Measurements from ENCODE around the gene MTHFD2L.
"Not testable (repeated sequence)": the region's sequence is repeated elsewhere in the genome, so short reads cannot be mapped to it uniquely, and the experiment has no call there.

Gene MTHFD2L

GRCh38 chr4:74189331-74190043 is 31.6 kb downstream of the MTHFD2L start:
- Histone ChIP-seq H3K4me1 (ENCODE audit: control insufficient read depth, insufficient read depth, low read length) (no peaks in the 10 kb centered on the region), H3K9me3 (ENCODE audit: control insufficient read depth, insufficient read depth, low read length) (no peaks in the 10 kb centered on the region), H3K4me3 (ENCODE audit: low read length) (no peak overlapping the region), H3K27ac (ENCODE audit: low read length) (no peak overlapping the region), H3K27me3 (ENCODE audit: control insufficient read depth, insufficient read depth, low read length) (no peaks in the 10 kb centered on the region), H3K36me3 (ENCODE audit: control insufficient read depth, insufficient read depth, low read length) (no peaks in the 10 kb centered on the region)
- peak; percentile 25 for DNase-seq (ENCODE audit: low read depth, low spot score)
- WGBS (ENCODE audit: insufficient coverage, insufficient read length) = no CpG with 5 or more reads among the region's 2 CpGs

GRCh38 chr4:74190332-74190731 is 32.4 kb downstream of the MTHFD2L start:
- no peak overlapping the region for H3K27ac ChIP-seq (ENCODE audit: low read length)
- WGBS (ENCODE audit: insufficient coverage, insufficient read length) = no CpG with 5 or more reads among the region's 4 CpGs
- H3K36me3 ChIP-seq (ENCODE audit: control insufficient read depth, insufficient read depth, low read length) = no peaks in the 10 kb centered on the region
- no peak for DNase-seq (ENCODE audit: low read depth, low spot score)
- no peak overlapping the region for H3K4me3 ChIP-seq (ENCODE audit: low read length)
- H3K27me3 ChIP-seq (ENCODE audit: control insufficient read depth, insufficient read depth, low read length) = no peaks in the 10 kb centered on the region
- H3K4me1 ChIP-seq (ENCODE audit: control insufficient read depth, insufficient read depth, low read length) = no peaks in the 10 kb centered on the region
- H3K9me3 ChIP-seq (ENCODE audit: control insufficient read depth, insufficient read depth, low read length) = no peaks in the 10 kb centered on the region

- H3K36me3 ChIP-seq (ENCODE audit: control insufficient read depth, insufficient read depth, low read length) = no peaks in the 10 kb centered on the region
- no peak overlapping the region for H3K27ac ChIP-seq (ENCODE audit: low read length)
- H3K4me1 ChIP-seq (ENCODE audit: control insufficient read depth, insufficient read depth, low read length) = no peaks in the 10 kb centered on the region; the same call in 1 of the 2 replicates
- no CpG with 5 or more reads among the region's 4 CpGs for WGBS (ENCODE audit: insufficient coverage, insufficient read length)
- no peak for DNase-seq (ENCODE audit: low read depth, low spot score)
- no peaks in the 10 kb centered on the region for H3K9me3 ChIP-seq (ENCODE audit: control insufficient read depth, insufficient read depth, low read length)
- H3K27me3 ChIP-seq (ENCODE audit: control insufficient read depth, insufficient read depth, low read length) = no peaks in the 10 kb centered on the region
- H3K4me3 ChIP-seq (ENCODE audit: low read length) = no peak overlapping the region
Measured at GRCh38 chr4:74190919-74191397, 33.0 kb downstream of the MTHFD2L start.

DNA sequence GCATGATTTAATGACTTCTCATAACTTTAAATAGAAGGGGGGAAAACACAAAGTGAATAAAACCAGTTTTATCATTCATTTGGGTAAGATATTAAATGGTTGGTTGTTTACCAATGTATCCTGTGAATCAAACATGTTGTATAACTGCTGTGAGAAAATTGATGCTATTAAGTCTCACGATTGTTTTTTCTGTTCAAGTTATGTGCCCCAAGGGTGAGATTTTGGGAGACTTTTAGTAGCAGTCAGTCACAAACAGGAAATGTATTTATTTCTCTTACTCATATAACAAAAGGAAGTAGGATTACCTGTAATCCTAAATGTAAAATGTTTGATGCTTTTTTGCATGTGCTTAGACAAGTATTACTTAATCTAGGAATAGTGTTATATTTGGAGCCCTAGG is 39.2 kb downstream of the MTHFD2L start:
- no peak for DNase-seq (ENCODE audit: low read depth, low spot score)
- Histone ChIP-seq H3K27ac (ENCODE audit: low read length) (no peak overlapping the region), H3K27me3 (ENCODE audit: control insufficient read depth, insufficient read depth, low read length) (no peaks in the 10 kb centered on the region), H3K4me3 (ENCODE audit: low read length) (no peak overlapping the region), H3K9me3 (ENCODE audit: control insufficient read depth, insufficient read depth, low read length) (no peaks in the 10 kb centered on the region), H3K4me1 (ENCODE audit: control insufficient read depth, insufficient read depth, low read length) (no peaks in the 10 kb centered on the region; the same call in 1 of the 2 replicates), H3K36me3 (ENCODE audit: control insufficient read depth, insufficient read depth, low read length) (no peaks in the 10 kb centered on the region)
- no CpG with 5 or more reads among the region's 1 CpG for WGBS (ENCODE audit: insufficient coverage, insufficient read length)

DNA sequence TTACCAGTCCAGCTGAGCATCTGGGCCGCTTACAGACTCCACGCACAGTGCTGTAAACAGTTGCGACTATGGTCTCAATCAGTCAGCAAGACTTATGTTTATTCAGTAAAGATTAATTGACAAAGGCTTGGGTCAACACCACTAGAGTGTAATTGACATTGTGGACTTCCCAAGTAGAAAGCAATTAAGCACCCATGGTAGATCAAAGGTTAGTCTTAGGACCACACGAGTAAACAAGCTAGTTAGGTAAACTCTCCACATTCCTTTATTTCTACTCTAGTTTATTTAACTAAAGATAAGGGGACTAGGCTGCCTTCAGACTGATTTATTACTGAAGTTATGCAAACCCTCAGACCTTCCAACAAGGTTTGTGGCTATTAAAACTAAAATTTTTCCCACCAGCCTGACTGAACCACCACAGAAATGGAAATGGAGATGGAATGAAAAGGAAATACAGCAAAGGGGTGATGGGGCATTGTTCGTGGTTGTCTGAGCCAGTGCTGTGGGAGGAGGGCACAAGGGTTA is 44.2 kb downstream of the MTHFD2L start:
- Histone ChIP-seq H3K4me3 (ENCODE audit: low read length) (no peak overlapping the region), H3K36me3 (ENCODE audit: control insufficient read depth, insufficient read depth, low read length) (no peaks in the 10 kb centered on the region), H3K27ac (ENCODE audit: low read length) (no peak overlapping the region), H3K27me3 (ENCODE audit: control insufficient read depth, insufficient read depth, low read length) (no peaks in the 10 kb centered on the region), H3K9me3 (ENCODE audit: control insufficient read depth, insufficient read depth, low read length) (no peaks in the 10 kb centered on the region), H3K4me1 (ENCODE audit: control insufficient read depth, insufficient read depth, low read length) (no peaks in the 10 kb centered on the region)
- DNase-seq (ENCODE audit: low read depth, low spot score) = no peak
- WGBS (ENCODE audit: insufficient coverage, insufficient read length) = no CpG with 5 or more reads among the region's 5 CpGs

DNA sequence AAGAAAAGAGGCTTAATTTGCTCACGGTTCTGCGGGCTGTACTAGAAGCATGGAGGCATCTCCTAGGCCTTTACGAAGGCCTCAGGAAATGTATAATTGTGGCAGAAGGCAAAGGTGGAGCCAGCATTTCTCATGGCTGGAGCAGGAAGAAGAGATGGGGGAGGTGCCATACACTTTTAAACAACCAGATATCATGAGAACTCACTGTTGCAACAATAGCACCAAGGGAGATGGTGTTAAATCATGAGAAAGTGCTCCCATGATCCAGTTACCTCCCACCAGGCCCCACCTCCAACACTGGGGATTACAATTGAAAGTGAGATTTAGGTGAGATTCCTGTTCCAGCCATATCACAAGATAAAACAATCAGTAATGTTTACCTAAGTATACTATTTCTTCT is 45.5 kb downstream of the MTHFD2L start:
- no CpG with 5 or more reads among the region's 3 CpGs for WGBS (ENCODE audit: insufficient coverage, insufficient read length)
- Histone ChIP-seq H3K36me3 (ENCODE audit: control insufficient read depth, insufficient read depth, low read length) (no peaks in the 10 kb centered on the region), H3K4me1 (ENCODE audit: control insufficient read depth, insufficient read depth, low read length) (no peaks in the 10 kb centered on the region)

DNA sequence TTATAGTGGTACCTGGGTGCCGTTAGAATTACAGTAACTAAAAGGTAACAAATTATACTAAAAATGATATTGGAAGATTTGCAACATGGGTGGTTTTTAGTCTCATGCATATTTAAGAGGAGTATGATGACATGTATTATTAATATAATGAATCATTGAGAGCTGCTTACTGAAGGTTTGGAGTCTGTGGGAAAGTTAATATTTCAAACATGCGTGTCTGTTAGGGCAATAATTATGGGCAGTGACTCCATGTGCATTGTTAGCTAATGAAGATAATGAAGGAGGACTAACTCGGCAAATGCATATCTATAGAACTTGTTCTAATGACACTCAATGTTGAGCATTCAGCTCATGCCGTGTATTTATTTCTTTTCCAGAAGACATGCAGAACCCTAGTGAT is 47.1 kb downstream of the MTHFD2L start:
- DNase-seq (ENCODE audit: low read depth, low spot score) = no peak
- no peaks in the 10 kb centered on the region for H3K9me3 ChIP-seq (ENCODE audit: control insufficient read depth, insufficient read depth, low read length)
- no peak overlapping the region for H3K27ac ChIP-seq (ENCODE audit: low read length)
- H3K36me3 ChIP-seq (ENCODE audit: control insufficient read depth, insufficient read depth, low read length) = no peaks in the 10 kb centered on the region
- H3K4me3 ChIP-seq (ENCODE audit: low read length) = no peak overlapping the region
- H3K27me3 ChIP-seq (ENCODE audit: control insufficient read depth, insufficient read depth, low read length) = no peaks in the 10 kb centered on the region
- no CpG with 5 or more reads among the region's 4 CpGs for WGBS (ENCODE audit: insufficient coverage, insufficient read length)
- no peaks in the 10 kb centered on the region for H3K4me1 ChIP-seq (ENCODE audit: control insufficient read depth, insufficient read depth, low read length)

More for the DNA sequence above, 45.5 kb downstream of the MTHFD2L start:
- H3K9me3 ChIP-seq (ENCODE audit: control insufficient read depth, insufficient read depth, low read length) = no peaks in the 10 kb centered on the region
- H3K27me3 ChIP-seq (ENCODE audit: control insufficient read depth, insufficient read depth, low read length) = no peaks in the 10 kb centered on the region
- no peak overlapping the region for H3K4me3 ChIP-seq (ENCODE audit: low read length)
- H3K27ac ChIP-seq (ENCODE audit: low read length) = no peak overlapping the region
- no peak for DNase-seq (ENCODE audit: low read depth, low spot score)

DNA sequence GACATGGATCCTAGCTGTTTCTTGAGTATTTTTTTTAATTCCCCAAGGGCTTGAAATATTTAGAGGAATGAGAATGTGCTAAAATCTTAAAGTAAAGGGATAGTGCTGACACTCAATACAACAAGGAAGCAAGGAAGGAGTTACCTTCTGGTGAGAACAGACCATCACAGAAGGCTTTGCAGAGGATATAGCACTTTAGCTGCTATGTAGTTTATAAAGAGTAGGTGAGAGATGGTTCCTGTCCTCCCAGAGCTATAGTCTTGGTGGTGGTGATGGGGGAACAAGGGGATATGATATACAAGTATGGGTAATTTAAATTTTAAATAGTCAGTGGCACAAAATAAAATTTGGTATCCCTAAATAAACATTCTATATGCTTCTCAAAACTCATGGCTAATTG is 47.6 kb downstream of the MTHFD2L start:
- H3K4me1 ChIP-seq (ENCODE audit: control insufficient read depth, insufficient read depth, low read length) = no peaks in the 10 kb centered on the region
- no peak for DNase-seq (ENCODE audit: low read depth, low spot score)
- H3K27me3 ChIP-seq (ENCODE audit: control insufficient read depth, insufficient read depth, low read length) = no peaks in the 10 kb centered on the region
- H3K9me3 ChIP-seq (ENCODE audit: control insufficient read depth, insufficient read depth, low read length) = no peaks in the 10 kb centered on the region
- no peak overlapping the region for H3K4me3 ChIP-seq (ENCODE audit: low read length)
- no peak overlapping the region for H3K27ac ChIP-seq (ENCODE audit: low read length)
- no peaks in the 10 kb centered on the region for H3K36me3 ChIP-seq (ENCODE audit: control insufficient read depth, insufficient read depth, low read length)

GRCh38 chr4:74206088-74206825 is 48.3 kb downstream of the MTHFD2L start:
- WGBS (ENCODE audit: insufficient coverage, insufficient read length) = no CpG with 5 or more reads among the region's 3 CpGs
- no peaks in the 10 kb centered on the region for H3K36me3 ChIP-seq (ENCODE audit: control insufficient read depth, insufficient read depth, low read length)
- H3K4me1 ChIP-seq (ENCODE audit: control insufficient read depth, insufficient read depth, low read length) = no peaks in the 10 kb centered on the region
- no peaks in the 10 kb centered on the region for H3K9me3 ChIP-seq (ENCODE audit: control insufficient read depth, insufficient read depth, low read length)
- no peak overlapping the region for H3K27ac ChIP-seq (ENCODE audit: low read length)
- H3K4me3 ChIP-seq (ENCODE audit: low read length) = no peak overlapping the region
- H3K27me3 ChIP-seq (ENCODE audit: control insufficient read depth, insufficient read depth, low read length) = no peaks in the 10 kb centered on the region
- no peak for DNase-seq (ENCODE audit: low read depth, low spot score)

- not testable (repeated sequence) for H3K4me1 ChIP-seq (ENCODE audit: control insufficient read depth, insufficient read depth, low read length); H3K27me3 ChIP-seq (ENCODE audit: control insufficient read depth, insufficient read depth, low read length); H3K36me3 ChIP-seq (ENCODE audit: control insufficient read depth, insufficient read depth, low read length); H3K27ac ChIP-seq (ENCODE audit: low read length); H3K4me3 ChIP-seq (ENCODE audit: low read length); H3K9me3 ChIP-seq (ENCODE audit: control insufficient read depth, insufficient read depth, low read length)
- no CpG with 5 or more reads among the region's 7 CpGs for WGBS (ENCODE audit: insufficient coverage, insufficient read length)
- peak; percentile 22 for DNase-seq (ENCODE audit: low read depth, low spot score)
Measured at GRCh38 chr4:74214457-74215159, 56.7 kb downstream of the MTHFD2L start.

Data from iPS DF 6.9 (cell line).